HepG2 (cell line): ENCODE results near the gene MAPK8IP1. TPM values are rescaled to one million over a fixed set of nuclear protein-coding genes. Genes with fewer than 3 reads are reported as not detected.
"Not testable (repeated sequence)": the region's sequence is repeated elsewhere in the genome, so short reads cannot be mapped to it uniquely, and the experiment has no call there.

Source experiments
- ATAC-seq: fragments of 200-7000 bp; cut with Tn5 transposase; 3 replicates; pipeline ENCODE4 v1.9.1; 2020; ENCODE audit warnings: mild to moderate bottlenecking, moderate library complexity
- BruUV-seq: library from RNA; stranded (reverse); fragments of 400-500 nt; replicated peaks from 2 replicates; lab custom pipeline; 2021; lab: Mats Ljungman, UMichigan
- CTCF ChIA-PET: fragments of 300-600 bp; formaldehyde crosslinking; extraction: SDS; loops from one replicate; lab custom pipeline; 2021; ENCODE audit warnings: low total read pairs, inconsistent platforms, low intra/inter-chr PET ratio; lab: Yijun Ruan, JAX
- POLR2A ChIA-PET: fragments of 350-600 bp; sonication (Branson Sonifier 250); formaldehyde crosslinking; loops from one replicate; lab custom pipeline; 2020; ENCODE audit warnings: antibody characterized with exemption, inconsistent platforms; lab: Yijun Ruan, JAX
- DNase-seq: peaks from one replicate; pipeline ENCODE4 v3.0.0-alpha.2; 2015; ENCODE audit warnings: low spot score
- FAIRE-seq: peaks from 3 replicates; lab custom pipeline; 2011; peaks lifted over from hg19 to GRCh38; lab: Jason Lieb, UNC
- H2AFZ ChIP-seq: one replicate; pipeline ENCODE4 v1.6.1; 2011; ENCODE audit warnings: low read length, inconsistent platforms
- H3K27ac ChIP-seq: fragments of 300-600 bp; 3 replicates; pipeline ENCODE4 v1.8.0; 2011; ENCODE audit warnings: mixed run types, mild to moderate bottlenecking, mixed read lengths, low read length, inconsistent platforms; ENCODE audit not compliant: insufficient read depth; ENCODE audit errors: extremely low read length
- H3K27me3 ChIP-seq, 2 experiments: fragments of 200-600 bp in 1 of 2; 2 replicates in 1 of 2; 3 replicates in 1 of 2; pipeline versions ENCODE4 v1.6.0 to v1.8.0; 2011; ENCODE audit warnings: low read length in 2 of 2, mild to moderate bottlenecking in 2 of 2, moderate library complexity in 2 of 2, inconsistent platforms in 1 of 2; ENCODE audit not compliant: insufficient read depth in 2 of 2, control insufficient read depth in 1 of 2
- H3K36me3 ChIP-seq, 2 experiments: fragments of 200-600 bp in 1 of 2; replicated peaks in 1 of 2; 2 replicates in 1 of 2; 3 replicates in 1 of 2; pipeline versions ENCODE4 v1.5.1 to v1.8.0; 2011; ENCODE audit warnings: low read length in 2 of 2, inconsistent platforms in 1 of 2; ENCODE audit not compliant: insufficient read depth in 2 of 2, control insufficient read depth in 1 of 2
- H3K4me1 ChIP-seq: 2 replicates; pipeline ENCODE4 v1.5.1; 2012; ENCODE audit warnings: low read length, inconsistent platforms; ENCODE audit not compliant: insufficient read depth
- H3K4me2 ChIP-seq: 2 replicates; pipeline ENCODE4 v1.6.0; 2011; ENCODE audit warnings: low read depth, low read length, inconsistent platforms
- H3K4me3 ChIP-seq, 3 experiments: fragments of 200-600 bp in 1 of 3; sonication (generic), shearing (Covaris generic) in 1 of 3; replicated peaks in 1 of 3; 2 replicates each; pipeline ENCODE4 v1.5.1; 2011 to 2016; ENCODE audit warnings: low read length in 3 of 3, inconsistent platforms in 2 of 3, low read depth in 2 of 3, mild to moderate bottlenecking in 2 of 3, control low read depth in 1 of 3, mixed read lengths in 1 of 3; ENCODE audit not compliant: insufficient read depth in 1 of 3
- H3K79me2 ChIP-seq: one replicate; pipeline ENCODE4 v1.6.1; 2011; ENCODE audit warnings: low read length, inconsistent platforms; ENCODE audit not compliant: insufficient read depth
- H3K9ac ChIP-seq: 2 replicates; pipeline ENCODE4 v1.6.0; 2011; ENCODE audit warnings: mild to moderate bottlenecking, low read depth, low read length, inconsistent platforms; ENCODE audit not compliant: insufficient read depth
- H3K9me3 ChIP-seq: 2 replicates; pipeline ENCODE4 v1.5.1; 2012; ENCODE audit warnings: mild to moderate bottlenecking, low read length
- H4K20me1 ChIP-seq: 2 replicates; pipeline ENCODE4 v1.6.0; 2011; ENCODE audit warnings: inconsistent platforms, mild to moderate bottlenecking, low read length, moderate library complexity; ENCODE audit not compliant: insufficient read depth
- ELF3 ChIP-seq: IDR thresholded peaks from 2 replicates; pipeline ENCODE4 v1.6.1; 2016; ENCODE audit warnings: missing genetic modification reagents, missing compliant biosample characterization
- TRIM24 ChIP-seq: sonication (generic); formaldehyde crosslinking; IDR thresholded peaks from 2 replicates; pipeline ENCODE4 v1.8.0; 2022; ENCODE audit warnings: mild to moderate bottlenecking, missing genetic modification reagents
- WGBS: methylation state at CpG from one replicate; pipeline ENCODE4 v1.1.6; 2017; ENCODE audit warnings: low lambda C conversion rate; 5-methylcytosine and 5-hydroxymethylcytosine counted together
- in situ Hi-C: cut with HindIII; loops from 2 replicates; pipeline ENCODE4 v1.10.0; 2017; ENCODE audit warnings: low pct_unique_long_range_greater_than_20kb; ENCODE audit not compliant: extremely low pct_ligation_motif_present
- intact Hi-C: fragments of 100-400 bp; cut with micrococcal nuclease; formaldehyde crosslinking; loops from one replicate; pipeline ENCODE4 v1.10.0; 2022; ENCODE audit not compliant: unreplicated experiment
- polyA plus RNA-seq, 8 experiments: library from polyadenylated mRNA; depleted of rRNA in 3 of 8; stranded (reverse) in 7 of 8; unstranded in 1 of 8; fragments of >200 nt; fragmentation: Illumina TruSeq in 4 of 8; extraction: Trizol in 4 of 8; gene quantifications; 2 replicates each; pipeline versions ENCODE4 v1.2.1 to v1.2.3, GENCODE V29; 2011 to 2016; ENCODE audit warnings: low read depth in 4 of 8, missing spikeins in 1 of 8, mixed read lengths in 1 of 8; ENCODE audit not compliant: insufficient read depth in 1 of 8
- total RNA-seq, 5 experiments: library from RNA; depleted of rRNA; stranded (reverse); fragments of >200 nt; fragmentation: Illumina TruSeq; extraction: Trizol; gene quantifications; 2 replicates each; pipeline ENCODE4 v1.2.3, GENCODE V29; 2016; ENCODE audit warnings: low read depth in 1 of 5

MAPK8IP1 gene
- total and polyA plus RNA-seq, 2 of the 13 experiments (the other 11 are each of a cell fraction or from before 2014, with no cell fraction given) = 2.2 to 4.2 TPM

- no peaks in the 10 kb centered on the region for H4K20me1 ChIP-seq
- H3K9me3 ChIP-seq = no peaks in the 10 kb centered on the region
- DNase-seq = no peak
- in situ Hi-C loops (no loop called here), intact Hi-C loops (no loop called here)
- H3K27me3 ChIP-seq = peaks cover 0 to 3% of the 10 kb centered on the region in 2 experiments; a peak in 1 of 5 replicates
- H3K36me3 ChIP-seq = no peaks in the 10 kb centered on the region
- no TSS peak for BruUV-seq
- H3K4me2 ChIP-seq = no peak overlapping the region
- no peaks in the 10 kb centered on the region for H3K79me2 ChIP-seq
- FAIRE-seq = no peak
- peaks cover 14% of the 10 kb centered on the region for H3K4me1 ChIP-seq
- no peak overlapping the region for H3K9ac ChIP-seq
- ATAC-seq = no peak
- ChIA-PET CTCF (no interaction called here), POLR2A (no interaction called here)
- 41% methylated on average over 5 of the region's 6 CpGs for WGBS
- H2AFZ ChIP-seq = no peak overlapping the region
- no peak for TF ChIP-seq TRIM24 (CRISPR knock-in tag)
- TF ChIP-seq ELF3 (CRISPR knock-in tag) = no peak
- no peak overlapping the region for H3K4me3 ChIP-seq
- H3K27ac ChIP-seq = no peak overlapping the region
These were observed 46.2 kb upstream of the MAPK8IP1 start for GRCh38 chr11:45839204-45839603.

- intact Hi-C loops = loop anchor here (10.0 kb wide), 1 partner anchor 165 kb away; no protein-coding TSS in a partner anchor
- in situ Hi-C loops, H3K4me3 ChIP-seq, FAIRE-seq, H3K79me2 ChIP-seq, H3K27me3 ChIP-seq, H3K9me3 ChIP-seq, POLR2A ChIA-PET, H2AFZ ChIP-seq, H3K27ac ChIP-seq, ATAC-seq, H4K20me1 ChIP-seq, DNase-seq, H3K36me3 ChIP-seq, H3K4me2 ChIP-seq, H3K9ac ChIP-seq, BruUV-seq, CTCF ChIA-PET: not testable (repeated sequence)
- peaks cover 21% of the 10 kb centered on the region for H3K4me1 ChIP-seq
- 55% methylated on average over 13 of the region's 13 CpGs for WGBS
These were observed 45.2 kb upstream of the MAPK8IP1 start for GRCh38 chr11:45840251-45840650.
